Thymus (tissue), 11 donors: ENCODE data around the gene KBTBD12. TPM values are rescaled to one million over a fixed set of nuclear protein-coding genes. Genes with fewer than 3 reads are reported as not detected.

ENCODE experiments used
- DNase-seq, 9 donors: peaks; one replicate each; pipeline ENCODE4 v3.0.0-alpha.2; 2013; ENCODE audit warnings: low spot score in 9 of 9, low read depth in 6 of 9, missing footprints in 1 of 9
- H3K27ac ChIP-seq, 2 donors: one replicate each; pipeline ENCODE4 v1.5.1; 2013; ENCODE audit warnings: control low read depth in 1 of 2, low read depth in 1 of 2, low read length in 1 of 2, mild to moderate bottlenecking in 1 of 2, moderate library complexity in 1 of 2
- H3K27me3 ChIP-seq, 2 donors: one replicate each; pipeline ENCODE4 v1.5.1; 2013; ENCODE audit warnings: low read length in 1 of 2; ENCODE audit not compliant: control insufficient read depth in 2 of 2, insufficient read depth in 1 of 2
- H3K36me3 ChIP-seq, 2 donors: one replicate each; pipeline ENCODE4 v1.5.1; 2013; ENCODE audit warnings: low read length in 1 of 2, mild to moderate bottlenecking in 1 of 2, moderate library complexity in 1 of 2; ENCODE audit not compliant: control insufficient read depth in 2 of 2, insufficient read depth in 2 of 2
- H3K4me1 ChIP-seq, 2 donors: one replicate each; pipeline ENCODE4 v1.5.1; 2013; ENCODE audit warnings: low read length in 2 of 2; ENCODE audit not compliant: control insufficient read depth in 2 of 2, insufficient read depth in 2 of 2
- H3K4me3 ChIP-seq, 2 donors: one replicate each; pipeline ENCODE4 v1.5.1; 2013; ENCODE audit warnings: low read length in 2 of 2, control low read depth in 1 of 2, mild to moderate bottlenecking in 1 of 2
- H3K9me3 ChIP-seq, 2 donors: one replicate each; pipeline ENCODE4 v1.5.1; 2013; ENCODE audit warnings: low read length in 1 of 2, mild to moderate bottlenecking in 1 of 2; ENCODE audit not compliant: control insufficient read depth in 2 of 2, insufficient read depth in 1 of 2
- WGBS: extraction: QIAGEN DNeasy Blood & Tissue Kit; methylation state at CpG from one replicate; pipeline ENCODE4 v1.1.7; 2013; 5-methylcytosine and 5-hydroxymethylcytosine counted together
- polyA plus RNA-seq: library from polyadenylated mRNA; stranded (reverse); fragments of 200-250 nt; gene quantifications from one replicate; pipeline ENCODE4 v1.2.3, GENCODE V29; 2013
- total RNA-seq: library from RNA; stranded (reverse); fragments of 120-200 nt; gene quantifications from one replicate; pipeline ENCODE4 v1.2.4, GENCODE V29; 2013
- donor health status: healthy.

Gene KBTBD12
- total and polyA plus RNA-seq, 2 donors: 0.07 to 0.42 TPM

DNA sequence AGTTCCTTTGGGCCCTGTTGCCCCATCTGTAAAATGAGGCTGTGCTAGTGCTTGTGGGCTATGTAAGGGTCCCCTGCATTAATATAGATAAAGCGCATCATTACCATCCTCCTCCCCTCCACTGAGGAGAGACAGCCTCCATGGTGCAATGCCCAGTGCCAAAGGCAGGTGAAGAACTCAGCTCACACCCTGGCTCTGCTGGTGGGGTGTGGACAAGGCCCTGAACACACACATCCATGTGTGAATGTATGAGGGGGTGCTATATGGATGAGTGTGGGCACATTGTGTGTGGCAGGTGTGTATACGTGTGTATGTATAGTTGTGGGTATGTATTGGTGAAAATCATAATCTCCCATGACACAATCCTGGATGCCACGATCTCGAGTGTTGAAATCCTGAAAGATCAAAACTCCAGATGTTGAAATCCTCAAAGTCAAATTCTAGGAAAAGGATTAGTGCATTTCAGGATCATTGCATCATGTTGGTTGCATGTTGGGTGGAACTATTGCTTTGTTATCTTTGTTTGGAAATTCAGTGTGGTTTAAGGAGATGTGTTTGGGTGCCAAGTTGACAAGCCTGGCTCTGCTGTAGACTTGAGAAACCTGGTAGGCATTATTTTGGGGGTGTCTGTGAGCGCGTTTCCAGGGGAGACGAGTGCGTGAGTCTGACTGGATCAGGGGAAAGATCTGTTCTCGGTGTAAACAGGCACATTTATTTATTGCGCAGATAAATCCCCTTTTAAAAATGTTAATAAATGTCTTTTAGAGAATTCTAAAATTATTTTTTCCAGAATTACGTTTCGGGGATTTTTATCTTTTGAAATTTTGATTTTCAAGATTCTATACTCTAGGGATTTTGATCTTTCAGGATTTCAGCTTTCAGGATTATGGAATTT lies 95.2 kb downstream of the KBTBD12 start:
- H3K4me3 ChIP-seq: no peak overlapping the region
- H3K9me3 ChIP-seq: no peaks in the 10 kb centered on the region
- H3K36me3 ChIP-seq: no peaks in the 10 kb centered on the region
- peaks cover 0 to 16% of the 10 kb centered on the region in 2 donors for H3K27me3 ChIP-seq
- no peak for DNase-seq
- H3K4me1 ChIP-seq: peaks cover 0 to 4% of the 10 kb centered on the region in 2 donors
- 97% methylated on average over 12 of the region's 12 CpGs for WGBS
- no peak overlapping the region for H3K27ac ChIP-seq

DNA sequence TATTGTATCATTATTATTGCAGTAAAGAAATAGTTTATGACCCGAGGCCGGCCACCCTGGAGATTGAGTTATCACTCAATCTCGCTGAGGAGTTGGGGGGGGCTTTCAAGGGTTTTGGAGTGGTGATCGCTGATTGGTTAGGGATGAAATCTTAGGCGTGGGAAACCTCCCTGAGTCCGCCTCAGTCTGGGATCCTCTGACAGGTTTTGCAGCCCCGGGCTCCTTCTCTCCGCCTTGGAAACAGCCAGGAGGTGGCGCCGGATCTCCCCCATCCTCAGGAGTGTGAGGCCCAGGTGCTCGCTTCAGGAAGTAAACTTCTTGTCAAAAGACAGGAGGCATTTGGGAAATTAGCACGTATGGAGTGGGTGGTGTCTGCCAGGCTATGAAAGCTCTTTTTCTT lies 96.1 kb downstream of the KBTBD12 start:
- Histone ChIP-seq H3K4me1 (peaks cover 0 to 4% of the 10 kb centered on the region in 2 donors), H3K4me3 (no peak overlapping the region), H3K9me3 (no peaks in the 10 kb centered on the region), H3K36me3 (no peaks in the 10 kb centered on the region), H3K27me3 (peaks cover 0 to 9% of the 10 kb centered on the region in 2 donors), H3K27ac (no peak overlapping the region)
- WGBS: 20% methylated on average over 12 of the region's 12 CpGs
- peak in 8 of 9 donors; percentile 4 to 41 (median 10) for DNase-seq

DNA sequence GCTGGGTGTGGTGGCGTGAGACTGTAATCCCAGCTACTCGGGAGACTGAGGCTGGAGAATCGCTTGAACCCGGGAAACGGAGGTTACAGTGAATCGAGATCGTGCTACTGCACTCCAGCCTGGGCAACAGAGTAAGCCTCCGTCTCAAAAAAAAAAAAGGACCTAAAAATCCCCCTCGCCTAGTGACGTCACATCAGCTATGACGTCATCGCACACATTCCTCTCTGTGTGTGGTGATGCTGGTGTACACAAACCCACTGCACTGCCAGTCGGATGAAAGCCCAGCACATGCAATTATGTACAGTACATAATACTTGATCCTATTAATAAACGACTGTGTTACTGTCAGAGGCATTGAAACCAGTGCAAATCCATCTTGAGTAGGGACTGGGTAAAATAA lies 97.0 kb downstream of the KBTBD12 start:
- Histone ChIP-seq H3K27ac (no peak overlapping the region), H3K27me3 (peaks cover 0 to 2% of the 10 kb centered on the region in 2 donors), H3K4me1 (peaks cover 0 to 4% of the 10 kb centered on the region in 2 donors), H3K36me3 (no peaks in the 10 kb centered on the region), H3K4me3 (no peak overlapping the region), H3K9me3 (no peaks in the 10 kb centered on the region)
- no peak for DNase-seq
- WGBS: 98% methylated on average over 14 of the region's 14 CpGs

DNA sequence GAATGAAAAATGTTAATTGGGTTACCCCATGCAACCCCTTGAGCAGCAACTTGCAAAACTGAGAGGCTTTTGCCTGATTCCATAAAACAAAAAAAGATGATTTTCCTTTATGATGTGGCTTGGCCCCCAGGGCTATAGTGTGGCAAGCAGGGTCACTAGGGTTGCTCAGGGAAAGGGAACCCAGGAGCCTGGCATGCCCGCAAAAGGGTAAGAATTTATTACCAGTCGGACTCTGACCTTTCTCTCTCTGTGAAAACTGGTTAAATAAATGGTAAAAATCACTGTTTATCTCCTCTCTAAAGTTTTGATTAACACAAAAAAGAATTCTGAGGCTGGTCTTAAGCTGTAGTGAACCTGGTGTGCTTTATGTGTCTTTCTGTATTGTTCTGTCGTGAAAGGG lies 99.5 kb downstream of the KBTBD12 start:
- H3K36me3 ChIP-seq: no peaks in the 10 kb centered on the region
- H3K27me3 ChIP-seq: no peaks in the 10 kb centered on the region
- WGBS: 100% methylated on average over 3 of the region's 3 CpGs
- H3K4me1 ChIP-seq: peaks cover 0 to 4% of the 10 kb centered on the region in 2 donors
- H3K4me3 ChIP-seq: no peak overlapping the region
- H3K27ac ChIP-seq: no peak overlapping the region
- no peaks in the 10 kb centered on the region for H3K9me3 ChIP-seq
- DNase-seq: no peak

DNA sequence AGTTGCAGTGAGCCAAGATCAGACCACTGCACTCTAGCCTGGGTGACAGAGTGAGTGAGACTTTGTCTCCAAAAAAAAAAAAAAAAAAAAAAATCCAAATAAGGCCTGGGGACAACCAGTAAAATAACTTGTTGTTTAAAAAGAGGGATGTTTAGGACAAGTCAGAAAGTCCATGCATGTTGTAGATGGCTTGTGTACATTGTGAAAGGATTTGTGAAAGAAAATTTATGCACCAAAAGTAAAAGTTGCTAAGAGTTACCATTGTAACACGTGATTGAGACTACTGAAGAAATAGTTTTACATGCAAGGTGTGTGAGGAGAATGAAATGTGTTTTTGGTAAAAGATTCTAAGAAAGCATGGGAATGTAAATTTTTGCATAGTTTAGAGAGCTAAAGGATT lies 101.5 kb downstream of the KBTBD12 start:
- 95% methylated on average over 1 of the region's 1 CpG for WGBS
- Histone ChIP-seq H3K4me1 (no peaks in the 10 kb centered on the region), H3K4me3 (no peak overlapping the region), H3K36me3 (no peaks in the 10 kb centered on the region), H3K27ac (no peak overlapping the region), H3K9me3 (no peaks in the 10 kb centered on the region), H3K27me3 (no peaks in the 10 kb centered on the region)
- no peak for DNase-seq

DNA sequence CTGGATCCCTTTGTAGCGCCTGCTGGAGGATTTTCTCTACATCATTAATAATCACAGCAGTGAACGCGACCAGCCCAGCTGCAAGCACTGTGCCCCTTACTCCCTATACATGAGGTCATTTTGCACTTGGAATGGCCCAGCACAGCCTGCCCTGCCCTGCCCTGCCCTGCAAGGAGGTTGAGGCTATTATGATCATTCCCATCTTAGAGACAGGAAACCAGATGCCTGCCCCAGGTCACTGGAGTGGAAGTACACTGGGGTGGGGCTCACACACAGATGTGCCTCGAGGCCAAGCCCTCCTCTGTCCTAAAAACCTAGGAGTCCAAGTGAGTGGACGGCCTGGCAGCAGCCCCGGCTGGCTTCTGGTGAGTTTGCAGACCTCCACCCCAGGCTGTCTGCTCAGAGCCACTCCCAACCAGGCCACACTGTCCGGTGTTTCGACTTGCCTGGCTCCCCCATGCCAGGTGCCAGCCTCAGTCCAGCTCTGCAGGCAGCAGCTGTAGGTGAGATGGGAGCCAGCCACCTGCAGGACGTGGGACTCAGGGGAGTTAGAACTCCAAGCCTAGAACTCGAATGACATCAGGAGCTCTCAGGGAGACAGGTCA lies 106.8 kb downstream of the KBTBD12 start:
- Histone ChIP-seq H3K36me3 (no peaks in the 10 kb centered on the region), H3K4me1 (no peaks in the 10 kb centered on the region), H3K27ac (no peak overlapping the region), H3K27me3 (peaks cover 0 to 2% of the 10 kb centered on the region in 2 donors), H3K9me3 (no peaks in the 10 kb centered on the region), H3K4me3 (no peak overlapping the region)
- WGBS: 89% methylated on average over 10 of the region's 10 CpGs
- no peak for DNase-seq

DNA sequence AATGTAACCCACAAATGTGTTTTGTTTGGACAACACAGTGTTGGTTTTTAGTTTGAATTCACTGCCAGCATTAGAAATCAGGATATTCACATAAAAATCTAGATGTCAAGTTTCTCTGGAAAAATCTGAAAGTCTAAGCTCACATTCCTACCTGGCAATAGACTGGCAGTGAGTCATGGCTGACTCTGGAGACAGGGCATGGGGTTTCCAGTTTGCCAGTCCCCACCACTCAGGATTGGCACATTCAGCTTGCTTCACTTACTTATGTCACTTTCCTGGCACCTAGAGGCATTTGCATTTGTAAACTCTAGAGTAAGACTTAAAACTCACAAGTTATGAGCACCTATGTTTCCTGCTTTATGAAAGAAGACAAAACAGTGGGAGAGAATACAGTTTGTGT lies 118.1 kb downstream of the KBTBD12 start:
- H3K4me3 ChIP-seq: no peak overlapping the region
- H3K36me3 ChIP-seq: no peaks in the 10 kb centered on the region
- no peaks in the 10 kb centered on the region for H3K4me1 ChIP-seq
- H3K9me3 ChIP-seq: no peaks in the 10 kb centered on the region
- no peak for DNase-seq
- H3K27me3 ChIP-seq: no peaks in the 10 kb centered on the region
- no peak overlapping the region for H3K27ac ChIP-seq

DNA sequence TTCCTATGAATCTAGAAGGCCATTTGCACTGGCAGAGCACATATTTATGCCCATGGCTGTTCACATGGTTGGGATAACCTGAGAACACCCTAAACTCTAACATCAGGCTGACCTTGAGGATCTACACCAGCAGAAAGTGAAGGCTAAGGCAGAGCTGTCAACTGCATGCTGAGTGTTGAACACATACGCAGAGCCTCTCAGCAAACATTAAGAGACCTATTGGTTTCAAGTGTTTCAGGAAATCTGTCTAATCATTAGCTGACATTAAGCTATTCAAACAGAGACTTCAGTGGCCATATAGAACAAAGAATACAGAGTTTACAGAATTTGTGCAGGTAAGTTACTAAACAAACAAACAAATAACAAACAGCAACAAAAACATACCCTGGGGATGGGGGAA lies 121.1 kb downstream of the KBTBD12 start:
- DNase-seq: no peak
- Histone ChIP-seq H3K36me3 (no peaks in the 10 kb centered on the region), H3K4me3 (no peak overlapping the region), H3K9me3 (no peaks in the 10 kb centered on the region), H3K27ac (no peak overlapping the region), H3K4me1 (no peaks in the 10 kb centered on the region), H3K27me3 (no peaks in the 10 kb centered on the region)
- 96% methylated on average over 1 of the region's 1 CpG for WGBS
